K562 (cell line): ENCODE data around the gene CNOT2. TPM values are rescaled to one million over a fixed set of nuclear protein-coding genes. Genes with fewer than 3 reads are reported as not detected.
A peak's percentile ranks its signal among the peaks of the same experiment; 100 is the strongest.

ENCODE experiments used
- CBX2 ChIP-seq: fragments of 200-600 bp; sonication (generic); IDR thresholded peaks from one replicate; pipeline ENCODE4 v1.6.1; 2012; ENCODE audit warnings: mild to moderate bottlenecking, low read length, inconsistent platforms; ENCODE audit not compliant: insufficient read depth, poor library complexity, severe bottlenecking
- CC2D1A ChIP-seq: fragments of 450-650 bp; IDR thresholded peaks from 2 replicates; pipeline ENCODE4 v1.6.1; 2017; ENCODE audit warnings: mild to moderate bottlenecking
- CHD1 ChIP-seq: fragments of 200-600 bp; sonication (generic); IDR thresholded peaks from one replicate; pipeline ENCODE4 v1.6.1; 2012; ENCODE audit warnings: mild to moderate bottlenecking, moderate library complexity, low read length, inconsistent platforms
- COPS2 ChIP-seq: fragments of 450-650 bp; conservative IDR thresholded peaks from 2 replicates; pipeline ENCODE4 v1.6.1; 2016; ENCODE audit warnings: mild to moderate bottlenecking, moderate library complexity
- CREM ChIP-seq: IDR thresholded peaks from 2 replicates; pipeline ENCODE4 v1.6.1; 2014; ENCODE audit warnings: antibody characterized with exemption, low read depth
- HLTF ChIP-seq: fragments of 450-650 bp; IDR thresholded peaks from 2 replicates; pipeline ENCODE4 v1.6.1; 2016
- KLF10 ChIP-seq: fragments of 250-450 bp; sonication (Bioruptor Pico); IDR thresholded peaks from 2 replicates; pipeline ENCODE4 v1.6.1; 2021; ENCODE audit warnings: matching md5 sums
- MTA2 ChIP-seq: fragments of 450-650 bp; IDR thresholded peaks from 2 replicates; pipeline ENCODE4 v1.6.1; 2016; ENCODE audit warnings: low read depth
- PTRF ChIP-seq: fragments of 450-650 bp; IDR thresholded peaks from 2 replicates; pipeline ENCODE4 v1.6.1; 2016; ENCODE audit warnings: mild to moderate bottlenecking, missing genetic modification characterization, missing compliant biosample characterization
- RBBP5 ChIP-seq: fragments of 200-600 bp; sonication (generic); IDR thresholded peaks from 2 replicates; pipeline ENCODE4 v1.6.1; 2012; ENCODE audit warnings: borderline replicate concordance, mild to moderate bottlenecking, low read length, control low read depth, inconsistent platforms; ENCODE audit not compliant: insufficient read depth, poor library complexity, severe bottlenecking
- RBM39 ChIP-seq: fragments of 200-400 bp; formaldehyde crosslinking; optimal IDR thresholded peaks from 2 replicates; pipeline ENCODE3; 2018; ENCODE audit warnings: low read depth, low read length
- SIN3B ChIP-seq: fragments of 450-650 bp; IDR thresholded peaks from 2 replicates; pipeline ENCODE4 v1.6.1; 2017; ENCODE audit warnings: low read depth, mild to moderate bottlenecking, moderate library complexity
- SRSF9 ChIP-seq: fragments of 200-400 bp; formaldehyde crosslinking; IDR thresholded peaks from 2 replicates; pipeline ENCODE4 v1.6.1; 2017; ENCODE audit warnings: low read depth, low read length, borderline replicate concordance
- ZKSCAN3 ChIP-seq: fragments of 250-450 bp; sonication (Bioruptor Pico); IDR thresholded peaks from 2 replicates; pipeline ENCODE4 v1.4.0; 2020
- ZNF41 ChIP-seq: fragments of 250-450 bp; sonication (Bioruptor Pico); conservative IDR thresholded peaks from 2 replicates; pipeline ENCODE4 v1.4.0; 2020; ENCODE audit warnings: mild to moderate bottlenecking
- ZNF77 ChIP-seq: fragments of 250-450 bp; sonication (Bioruptor Pico); IDR thresholded peaks from 2 replicates; pipeline ENCODE4 v1.5.0; 2020
- polyA plus RNA-seq, 8 experiments: library from polyadenylated mRNA; depleted of rRNA in 4 of 8; stranded (reverse) in 5 of 8; unstranded in 3 of 8; fragments of >200 nt; fragmentation: Nextera tagmentation in 2 of 8; fragmentation: Illumina TruSeq in 1 of 8; extraction: Ambion mirVana in 2 of 8; extraction: Trizol in 1 of 8; gene quantifications; 2 replicates each; pipeline versions ENCODE4 v1.2.1 to v1.2.3, GENCODE V29; 2011 to 2014; ENCODE audit warnings: inconsistent platforms in 1 of 8, missing spikeins in 1 of 8
- total RNA-seq, 7 experiments: library from RNA; depleted of rRNA in 6 of 7; stranded (reverse); fragments of >200 nt in 6 of 7; fragmentation: Illumina TruSeq in 2 of 7; extraction: Trizol in 2 of 7; gene quantifications; 2 replicates each; pipeline versions ENCODE4 v1.2.1 to v1.2.3, GENCODE V29; 2011 to 2021; ENCODE audit warnings: low replicate concordance in 1 of 7
- TF ChIP-seq, protein P1 (sequence below), 2 experiments: fragments of 150-350 bp in 1 of 2; IDR thresholded peaks; 2 replicates each; pipeline ENCODE4 v1.6.1; 2012 to 2016; ENCODE audit warnings: low read depth in 2 of 2, low read length in 2 of 2, mild to moderate bottlenecking in 1 of 2, moderate library complexity in 1 of 2
- TF ChIP-seq, protein P2 (sequence below): fragments of 150-350 bp; conservative IDR thresholded peaks from 2 replicates; pipeline ENCODE4 v1.6.1; 2014; ENCODE audit warnings: low read length
- TF ChIP-seq, protein P3 (sequence below): fragments of 250-450 bp; sonication (Bioruptor Pico); IDR thresholded peaks from 2 replicates; pipeline ENCODE4 v1.5.0; 2021
- TF ChIP-seq, protein P4 (sequence below): sonication (generic); formaldehyde crosslinking; IDR thresholded peaks from 2 replicates; pipeline ENCODE4 v1.8.0; 2023; ENCODE audit warnings: mild to moderate bottlenecking, missing genetic modification reagents

Gene CNOT2
- total and polyA plus RNA-seq, 9 of the 15 experiments (the other 6 are each of a cell fraction or from before 2014, with no cell fraction given) = 43.6 to 119 (median 84.4) TPM

DNA sequence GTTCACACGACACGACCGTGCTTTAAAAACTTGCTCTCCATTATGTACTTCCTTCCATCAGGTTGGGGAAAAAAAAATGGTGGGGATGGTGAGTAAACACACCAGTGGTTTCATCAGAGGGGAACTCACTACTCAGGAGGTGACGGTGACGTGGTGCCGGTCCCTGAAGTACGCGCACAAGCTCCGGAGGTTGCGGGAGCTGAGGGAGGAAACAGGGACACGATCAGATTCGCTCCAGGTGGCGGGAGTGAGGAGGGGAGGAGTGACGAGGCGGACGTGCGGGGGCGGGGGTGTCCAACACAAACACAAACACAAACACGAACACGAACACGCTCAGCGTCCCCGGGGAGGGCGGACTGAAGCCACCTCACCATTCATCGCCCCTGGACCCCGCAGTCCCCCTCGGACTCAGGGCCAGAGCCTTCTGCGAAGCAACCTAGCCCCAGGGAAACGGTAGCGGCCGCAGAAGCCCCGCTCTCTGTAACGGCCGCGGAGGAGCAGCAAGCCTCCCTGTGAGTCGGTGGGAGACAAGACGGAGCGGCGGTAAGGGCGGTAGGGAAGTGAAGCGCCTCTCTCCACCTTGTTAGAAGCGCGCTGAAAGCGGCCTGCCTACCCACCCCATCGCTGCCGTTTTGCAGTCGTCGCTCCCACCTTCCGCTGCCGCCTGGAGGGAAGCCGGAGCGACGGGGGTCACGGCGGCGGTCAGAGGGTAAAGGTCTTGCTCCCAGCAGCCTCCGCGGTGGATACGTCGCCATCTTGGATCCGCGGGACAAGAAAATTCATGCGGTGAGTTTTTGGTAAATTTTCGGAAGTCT is at the start of gene CNOT2 (continued):
- TF ChIP-seq PTRF (no peak), CHD1 (peak; percentile 72), COPS2 (no peak), ZNF41 (CRISPR knock-in tag) (no peak), CREM (peak; percentile 94), CC2D1A (peak; percentile 38; the same call in 1 of the 2 replicates), ZKSCAN3 (CRISPR knock-in tag) (no peak), MTA2 (peak; percentile 80), KLF10 (CRISPR knock-in tag) (no peak), SIN3B (no peak), RBBP5 (peak; percentile 97), RBM39 (no peak), CBX2 (no peak), ZNF77 (no peak), HLTF (peak; percentile 59; the same call in 1 of the 2 replicates), SRSF9 (no peak)
- TF ChIP-seq, protein P1, sequence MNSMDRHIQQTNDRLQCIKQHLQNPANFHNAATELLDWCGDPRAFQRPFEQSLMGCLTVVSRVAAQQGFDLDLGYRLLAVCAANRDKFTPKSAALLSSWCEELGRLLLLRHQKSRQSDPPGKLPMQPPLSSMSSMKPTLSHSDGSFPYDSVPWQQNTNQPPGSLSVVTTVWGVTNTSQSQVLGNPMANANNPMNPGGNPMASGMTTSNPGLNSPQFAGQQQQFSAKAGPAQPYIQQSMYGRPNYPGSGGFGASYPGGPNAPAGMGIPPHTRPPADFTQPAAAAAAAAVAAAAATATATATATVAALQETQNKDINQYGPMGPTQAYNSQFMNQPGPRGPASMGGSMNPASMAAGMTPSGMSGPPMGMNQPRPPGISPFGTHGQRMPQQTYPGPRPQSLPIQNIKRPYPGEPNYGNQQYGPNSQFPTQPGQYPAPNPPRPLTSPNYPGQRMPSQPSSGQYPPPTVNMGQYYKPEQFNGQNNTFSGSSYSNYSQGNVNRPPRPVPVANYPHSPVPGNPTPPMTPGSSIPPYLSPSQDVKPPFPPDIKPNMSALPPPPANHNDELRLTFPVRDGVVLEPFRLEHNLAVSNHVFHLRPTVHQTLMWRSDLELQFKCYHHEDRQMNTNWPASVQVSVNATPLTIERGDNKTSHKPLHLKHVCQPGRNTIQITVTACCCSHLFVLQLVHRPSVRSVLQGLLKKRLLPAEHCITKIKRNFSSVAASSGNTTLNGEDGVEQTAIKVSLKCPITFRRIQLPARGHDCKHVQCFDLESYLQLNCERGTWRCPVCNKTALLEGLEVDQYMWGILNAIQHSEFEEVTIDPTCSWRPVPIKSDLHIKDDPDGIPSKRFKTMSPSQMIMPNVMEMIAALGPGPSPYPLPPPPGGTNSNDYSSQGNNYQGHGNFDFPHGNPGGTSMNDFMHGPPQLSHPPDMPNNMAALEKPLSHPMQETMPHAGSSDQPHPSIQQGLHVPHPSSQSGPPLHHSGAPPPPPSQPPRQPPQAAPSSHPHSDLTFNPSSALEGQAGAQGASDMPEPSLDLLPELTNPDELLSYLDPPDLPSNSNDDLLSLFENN (IDR thresholded peaks at IDR 0.05; ENCODE audit: low read depth in 2 of 2, low read length in 2 of 2) = peak in 1 of 2 experiments; percentile 73; a peak in 2 of 4 replicates
- TF ChIP-seq, protein P2, sequence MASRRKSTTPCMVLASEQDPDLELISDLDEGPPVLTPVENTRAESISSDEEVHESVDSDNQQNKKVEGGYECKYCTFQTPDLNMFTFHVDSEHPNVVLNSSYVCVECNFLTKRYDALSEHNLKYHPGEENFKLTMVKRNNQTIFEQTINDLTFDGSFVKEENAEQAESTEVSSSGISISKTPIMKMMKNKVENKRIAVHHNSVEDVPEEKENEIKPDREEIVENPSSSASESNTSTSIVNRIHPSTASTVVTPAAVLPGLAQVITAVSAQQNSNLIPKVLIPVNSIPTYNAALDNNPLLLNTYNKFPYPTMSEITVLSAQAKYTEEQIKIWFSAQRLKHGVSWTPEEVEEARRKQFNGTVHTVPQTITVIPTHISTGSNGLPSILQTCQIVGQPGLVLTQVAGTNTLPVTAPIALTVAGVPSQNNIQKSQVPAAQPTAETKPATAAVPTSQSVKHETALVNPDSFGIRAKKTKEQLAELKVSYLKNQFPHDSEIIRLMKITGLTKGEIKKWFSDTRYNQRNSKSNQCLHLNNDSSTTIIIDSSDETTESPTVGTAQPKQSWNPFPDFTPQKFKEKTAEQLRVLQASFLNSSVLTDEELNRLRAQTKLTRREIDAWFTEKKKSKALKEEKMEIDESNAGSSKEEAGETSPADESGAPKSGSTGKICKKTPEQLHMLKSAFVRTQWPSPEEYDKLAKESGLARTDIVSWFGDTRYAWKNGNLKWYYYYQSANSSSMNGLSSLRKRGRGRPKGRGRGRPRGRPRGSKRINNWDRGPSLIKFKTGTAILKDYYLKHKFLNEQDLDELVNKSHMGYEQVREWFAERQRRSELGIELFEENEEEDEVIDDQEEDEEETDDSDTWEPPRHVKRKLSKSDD = no peak
- TF ChIP-seq, protein P3, sequence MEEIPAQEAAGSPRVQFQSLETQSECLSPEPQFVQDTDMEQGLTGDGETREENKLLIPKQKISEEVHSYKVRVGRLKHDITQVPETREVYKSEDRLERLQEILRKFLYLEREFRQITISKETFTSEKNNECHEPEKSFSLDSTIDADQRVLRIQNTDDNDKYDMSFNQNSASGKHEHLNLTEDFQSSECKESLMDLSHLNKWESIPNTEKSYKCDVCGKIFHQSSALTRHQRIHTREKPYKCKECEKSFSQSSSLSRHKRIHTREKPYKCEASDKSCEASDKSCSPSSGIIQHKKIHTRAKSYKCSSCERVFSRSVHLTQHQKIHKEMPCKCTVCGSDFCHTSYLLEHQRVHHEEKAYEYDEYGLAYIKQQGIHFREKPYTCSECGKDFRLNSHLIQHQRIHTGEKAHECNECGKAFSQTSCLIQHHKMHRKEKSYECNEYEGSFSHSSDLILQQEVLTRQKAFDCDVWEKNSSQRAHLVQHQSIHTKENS (CRISPR knock-in tag) = no peak
- TF ChIP-seq, protein P4, sequence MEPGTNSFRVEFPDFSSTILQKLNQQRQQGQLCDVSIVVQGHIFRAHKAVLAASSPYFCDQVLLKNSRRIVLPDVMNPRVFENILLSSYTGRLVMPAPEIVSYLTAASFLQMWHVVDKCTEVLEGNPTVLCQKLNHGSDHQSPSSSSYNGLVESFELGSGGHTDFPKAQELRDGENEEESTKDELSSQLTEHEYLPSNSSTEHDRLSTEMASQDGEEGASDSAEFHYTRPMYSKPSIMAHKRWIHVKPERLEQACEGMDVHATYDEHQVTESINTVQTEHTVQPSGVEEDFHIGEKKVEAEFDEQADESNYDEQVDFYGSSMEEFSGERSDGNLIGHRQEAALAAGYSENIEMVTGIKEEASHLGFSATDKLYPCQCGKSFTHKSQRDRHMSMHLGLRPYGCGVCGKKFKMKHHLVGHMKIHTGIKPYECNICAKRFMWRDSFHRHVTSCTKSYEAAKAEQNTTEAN (CRISPR knock-in tag) = 0 out of 2 replicates have a peak, but pooled peaks have one; percentile 51
